NCI-H1105 treated with DMSO at 0.1 percent for 48 hours (cell line): ENCODE results near the gene BRPF1.

ENCODE experiments used
- DNase-seq: peaks from one replicate; lab custom pipeline; 2025; lab: John Stamatoyannopoulos, UW

BRPF1 gene

DNA sequence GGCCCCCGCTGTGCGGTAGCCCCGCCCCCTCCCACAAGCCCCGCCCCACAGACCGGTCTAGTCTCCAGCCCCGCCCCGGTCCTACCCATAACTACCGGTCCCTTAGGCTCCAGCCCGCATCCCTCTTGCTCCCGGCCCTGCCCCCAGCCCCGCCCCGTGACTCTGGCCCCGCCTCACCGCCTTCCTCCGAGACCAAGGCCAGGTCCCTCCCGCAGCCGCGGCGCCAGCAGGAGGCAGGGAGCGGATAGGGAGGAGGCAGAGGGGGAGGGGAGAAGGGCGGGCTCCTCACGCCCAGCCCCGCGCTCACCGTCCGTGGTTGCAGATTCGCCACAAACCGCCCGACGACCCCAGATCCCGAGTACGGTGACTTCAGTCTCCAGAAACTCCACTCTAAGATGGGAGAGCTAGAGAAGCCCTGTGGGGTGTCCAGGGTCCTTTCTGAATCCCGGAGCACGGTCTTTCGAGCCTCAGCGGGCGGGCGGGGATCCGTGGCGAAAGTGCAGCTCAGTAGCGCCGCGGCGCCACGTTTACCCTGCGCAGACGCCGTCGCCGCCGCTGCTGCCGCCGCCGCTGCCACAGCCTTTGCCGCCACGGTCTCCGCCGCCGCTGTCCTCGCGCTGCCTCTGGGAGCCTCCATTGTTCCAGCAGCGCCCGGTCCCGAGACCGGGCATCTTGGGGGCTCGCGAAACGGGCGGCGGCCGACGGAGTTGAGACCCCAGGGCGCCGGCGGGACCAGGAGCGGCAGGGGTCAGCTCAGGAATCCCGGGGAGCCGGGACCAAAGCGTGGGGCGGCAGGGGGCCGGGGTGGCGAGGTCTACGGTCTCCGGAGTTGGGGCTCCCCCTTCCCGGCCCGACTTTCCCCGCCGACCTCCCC is at the start of gene BRPF1:
Gene BRPF1, plus strand, starts transcription at position 530 of the 874 bp plus-strand sequence. CDS start 2,406 bp downstream, outside the sequence.
- DNase-seq, result peak; percentile 88

DNA sequence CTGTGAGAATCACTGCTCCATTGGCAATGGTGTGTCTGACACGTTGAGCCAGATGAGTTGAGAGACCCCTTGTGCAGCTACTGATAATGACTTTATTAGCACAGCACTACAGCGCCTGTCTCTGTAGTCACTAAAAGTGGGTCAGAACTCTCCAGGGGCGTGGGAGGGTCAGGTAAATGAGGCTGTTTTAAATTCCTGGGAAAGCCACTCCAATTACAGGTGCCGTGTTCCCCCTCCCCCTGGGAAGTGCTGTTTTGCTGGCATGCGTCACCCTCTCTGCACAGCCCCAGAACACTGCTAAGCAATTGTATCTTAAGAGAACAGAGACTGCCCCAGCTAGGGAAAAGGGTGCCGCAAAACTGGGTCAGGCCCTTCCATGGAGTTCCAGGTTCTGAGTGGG is 49.4 kb upstream of the BRPF1 start:
- DNase-seq, result no peak

- DNase-seq, result no peak
Observed at GRCh38 chr3:9683426-9683825, 48.1 kb upstream of the BRPF1 start.

GRCh38 chr3:9685216-9686049 is 46.1 kb upstream of the BRPF1 start:
- no peak for DNase-seq

- DNase-seq, result no peak
Observed at GRCh38 chr3:9686050-9686550, 45.4 kb upstream of the BRPF1 start.

DNA sequence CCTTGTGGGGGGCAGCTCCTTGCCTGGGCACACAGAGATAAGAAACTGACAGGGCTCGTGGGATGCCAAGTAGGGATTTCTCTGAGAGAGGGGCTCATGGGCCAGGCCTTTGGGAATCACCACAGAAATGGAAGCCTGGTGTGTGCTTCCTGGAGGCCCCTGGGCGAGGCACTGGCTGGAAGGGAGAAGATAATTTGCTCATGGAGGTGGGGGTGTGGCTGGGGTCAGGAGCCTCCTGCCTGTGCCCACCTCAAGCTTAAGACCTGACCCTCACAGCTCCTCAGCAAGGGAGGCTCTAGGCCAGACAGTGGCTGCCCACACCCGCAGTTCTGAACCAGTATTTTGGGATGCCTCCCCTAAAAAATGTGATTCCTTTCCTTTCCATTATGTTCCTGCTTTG is 44.8 kb upstream of the BRPF1 start:
- no peak for DNase-seq

DNA sequence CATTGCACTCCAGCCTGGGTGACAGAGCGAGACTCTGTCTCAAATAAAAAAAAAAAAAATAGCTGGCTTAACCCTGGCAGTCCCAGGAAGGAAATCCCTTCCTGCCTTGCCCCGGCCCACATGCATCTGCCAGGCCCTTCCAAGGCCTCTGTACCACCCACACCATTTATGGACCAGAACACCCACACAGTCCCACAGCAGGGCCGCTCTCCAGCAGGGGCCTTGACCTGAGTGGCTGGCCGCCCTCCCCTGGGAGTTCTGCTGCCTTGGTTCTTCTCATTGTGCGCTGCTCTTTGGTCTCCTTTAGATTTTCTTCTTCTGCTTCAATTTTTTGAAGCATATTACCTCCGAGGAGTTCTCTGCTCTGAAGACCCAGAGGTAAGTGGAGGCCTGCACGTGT is 44.0 kb upstream of the BRPF1 start:
- DNase-seq, result no peak

DNA sequence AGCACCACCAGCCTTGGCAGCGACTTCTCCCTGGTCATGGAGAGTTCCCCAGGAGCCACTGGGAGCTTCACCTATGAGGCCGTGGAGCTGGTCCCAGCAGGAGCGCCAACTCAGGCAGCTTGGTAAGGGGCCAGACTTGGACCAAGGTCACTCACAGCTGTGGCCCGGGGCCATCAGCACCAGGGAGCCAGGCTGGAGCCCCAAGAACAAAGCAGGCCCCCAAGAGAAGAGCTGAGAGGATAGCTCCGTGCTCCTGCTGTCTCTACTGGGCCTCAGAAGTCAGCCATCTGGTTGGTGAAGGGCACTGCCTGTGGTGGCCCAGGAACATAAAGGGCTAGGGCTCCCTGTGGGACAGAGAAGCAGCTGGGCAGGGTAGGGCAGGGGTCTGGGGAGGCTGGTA is 42.6 kb upstream of the BRPF1 start:
- no peak for DNase-seq

DNA sequence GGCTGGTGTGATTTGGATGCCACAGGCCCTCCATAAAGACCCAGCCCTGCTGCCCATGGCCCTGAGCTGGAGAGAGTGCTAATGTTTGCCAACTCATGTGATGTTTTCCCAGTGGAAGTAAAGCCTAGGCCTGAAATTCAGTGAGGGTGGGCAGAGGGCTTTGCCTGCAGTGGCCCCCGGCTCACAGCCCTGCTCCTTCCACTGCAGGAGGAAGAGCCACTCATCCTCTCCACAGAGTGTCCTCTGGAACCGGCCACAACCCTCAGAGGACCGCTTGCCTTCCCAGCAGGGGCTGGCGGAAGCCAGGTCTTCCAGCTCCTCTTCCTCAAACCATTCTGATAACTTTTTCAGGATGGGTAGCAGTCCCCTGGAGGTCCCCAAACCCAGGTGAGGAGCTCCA is 41.8 kb upstream of the BRPF1 start:
- DNase-seq, result no peak

DNA sequence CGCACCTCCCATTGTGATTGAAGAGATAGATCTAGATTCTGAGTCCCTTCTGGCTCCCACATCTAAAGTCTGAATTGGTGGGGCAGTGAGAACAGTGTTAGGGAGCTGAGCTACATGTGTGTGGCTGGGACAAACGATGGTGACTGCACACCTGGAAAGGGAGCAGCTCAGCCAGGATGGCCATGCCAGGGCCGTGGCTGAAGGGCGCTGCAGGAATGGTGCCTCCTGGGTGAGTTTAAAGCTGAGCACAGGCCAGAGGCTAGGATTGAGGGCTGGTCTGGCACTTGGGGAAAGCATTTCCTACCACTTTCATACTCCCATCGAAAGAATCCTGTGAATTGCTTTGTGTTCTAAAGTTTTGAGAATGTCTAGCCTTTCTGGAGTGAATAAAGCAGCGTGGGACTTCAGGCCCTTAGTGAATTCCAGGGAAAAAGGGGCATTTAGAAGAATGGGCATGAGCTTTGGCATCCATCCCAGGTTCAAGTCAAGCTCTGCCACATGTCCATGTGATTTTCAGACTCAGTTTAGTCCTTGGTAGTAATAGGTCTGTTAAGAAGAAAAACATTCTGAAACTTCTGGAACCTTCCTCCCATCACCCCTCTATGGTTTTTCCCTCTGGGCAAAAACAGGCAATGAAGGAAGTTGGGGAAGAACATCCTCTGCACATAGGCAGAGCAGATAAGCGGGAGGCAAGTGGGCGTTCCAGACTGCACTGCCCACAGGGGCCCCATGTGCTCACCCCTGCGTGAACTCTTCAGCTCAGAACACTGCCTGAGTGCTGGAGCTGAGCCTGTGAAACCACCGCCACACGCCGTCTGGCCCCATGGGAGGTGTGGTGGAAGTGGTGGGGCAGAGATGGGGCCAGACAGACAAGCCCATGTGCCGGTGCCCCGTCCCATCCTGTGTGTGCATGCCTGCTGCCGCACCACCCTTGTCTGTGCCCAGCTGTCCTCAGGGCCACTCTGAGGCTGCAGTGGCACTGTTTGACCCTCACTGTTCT is 40.8 kb upstream of the BRPF1 start:
- DNase-seq, result no peak

GRCh38 chr3:9691636-9692035 is 39.9 kb upstream of the BRPF1 start:
- no peak for DNase-seq

- no peak for DNase-seq
Observed at GRCh38 chr3:9692416-9692815, 39.1 kb upstream of the BRPF1 start.

- no peak for DNase-seq
Observed at GRCh38 chr3:9695345-9695744, 36.2 kb upstream of the BRPF1 start.

DNA sequence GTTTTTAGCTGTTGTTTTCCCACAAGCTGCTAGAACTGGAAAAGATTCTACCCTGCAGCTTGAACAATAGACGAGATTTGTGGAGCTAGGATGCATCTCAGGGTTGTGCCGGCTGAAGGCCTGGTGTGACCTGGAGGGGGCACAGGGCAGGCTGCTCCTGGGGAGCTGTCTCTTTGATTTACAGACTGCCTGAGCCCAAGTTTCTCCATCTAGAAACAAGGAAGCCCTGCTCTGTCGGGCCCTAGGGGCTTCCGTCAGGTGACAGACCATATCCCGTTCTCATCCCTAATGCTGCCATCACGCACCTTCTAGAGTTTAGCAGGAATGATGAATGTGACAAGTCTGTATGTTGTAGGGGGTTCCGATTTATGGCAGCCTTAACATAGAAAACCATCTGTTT is 35.8 kb upstream of the BRPF1 start:
- no peak for DNase-seq

GRCh38 chr3:9696480-9697220 is 34.9 kb upstream of the BRPF1 start:
- DNase-seq, result no peak

- DNase-seq, result no peak
Observed at GRCh38 chr3:9697892-9698291, 33.6 kb upstream of the BRPF1 start.

DNA sequence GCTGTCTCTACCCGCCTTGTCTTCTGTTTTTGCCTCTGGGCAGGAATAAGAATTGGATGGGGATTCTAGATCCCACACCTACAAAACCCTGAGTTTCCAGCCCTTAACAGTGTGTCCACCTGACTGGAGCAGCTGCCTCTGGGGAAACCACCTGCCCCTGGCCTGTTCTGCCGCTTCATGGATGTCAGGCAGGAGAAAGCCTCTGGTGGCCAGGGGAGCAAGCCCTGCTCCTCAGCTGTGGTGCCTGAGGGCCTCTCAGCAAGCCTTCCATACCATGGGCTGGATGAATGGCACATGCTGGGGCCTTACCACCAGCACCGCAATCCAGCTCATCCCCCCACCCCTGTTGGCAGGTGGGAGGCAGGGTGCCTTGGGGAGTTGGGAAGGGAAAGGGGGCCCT is 33.2 kb upstream of the BRPF1 start:
- no peak for DNase-seq

DNA sequence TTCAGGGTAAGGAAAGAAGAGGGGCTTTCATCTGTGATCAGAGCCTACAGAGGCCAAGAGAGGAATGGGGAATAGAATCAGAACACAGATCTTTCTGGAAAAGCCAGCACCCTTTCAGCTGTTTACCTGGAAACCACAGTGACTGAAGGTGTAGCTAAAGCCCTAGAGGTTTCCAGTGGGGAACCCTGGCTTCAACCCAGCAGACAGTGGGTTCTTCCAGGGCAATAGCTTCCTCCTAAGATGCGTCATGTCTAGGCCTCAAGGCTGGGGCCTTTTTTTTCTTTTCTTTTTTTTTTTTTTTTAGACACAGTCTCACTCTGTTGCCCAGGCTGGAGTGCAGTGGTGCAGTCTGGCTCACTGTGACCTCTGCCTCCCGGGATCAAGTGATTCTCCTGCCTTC is 31.0 kb upstream of the BRPF1 start:
- no peak for DNase-seq

GRCh38 chr3:9701006-9701405 is 30.5 kb upstream of the BRPF1 start:
- DNase-seq, result no peak

DNA sequence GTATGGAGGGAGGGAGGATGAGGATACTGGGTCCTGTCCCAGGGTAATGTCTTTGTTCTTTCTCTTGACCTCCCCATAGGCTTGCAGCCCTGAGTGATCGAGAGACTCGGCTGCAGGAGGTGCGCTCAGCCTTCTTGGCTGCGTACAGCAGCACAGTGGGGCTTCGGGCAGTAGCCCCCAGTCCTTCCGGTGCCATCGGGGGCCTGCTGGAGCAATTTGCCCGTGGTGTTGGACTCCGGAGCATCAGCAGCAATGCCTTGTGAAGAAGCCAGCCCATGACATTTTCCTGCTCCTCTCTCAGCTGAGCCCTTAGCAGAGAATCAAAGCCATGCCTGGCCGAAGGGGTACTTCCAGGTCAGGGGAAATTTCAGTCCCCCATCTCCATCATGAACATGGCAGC is 29.8 kb upstream of the BRPF1 start:
- DNase-seq, result no peak

DNA sequence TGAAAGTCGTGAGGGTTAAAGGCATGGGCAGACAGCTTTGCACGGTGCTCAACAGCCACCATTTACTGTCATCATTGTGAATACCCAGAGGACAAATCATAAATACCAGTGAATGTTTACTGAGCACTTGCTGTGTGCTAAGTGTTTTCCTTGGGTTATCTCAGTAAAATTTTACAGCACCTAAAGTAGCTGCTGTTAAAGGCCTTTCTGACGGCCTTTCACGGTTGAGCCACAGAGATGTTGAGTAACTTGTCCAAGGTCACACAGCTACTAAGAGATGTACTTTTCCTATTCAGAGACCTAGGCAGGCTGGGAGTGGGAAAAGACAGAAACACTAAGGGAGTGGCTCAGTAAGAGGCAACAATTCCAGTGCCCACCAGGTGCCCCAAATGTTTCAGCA is 28.3 kb upstream of the BRPF1 start:
- no peak for DNase-seq
